GM12874 (cell line): ENCODE results near the gene UBE2G2.

Source experiments
- TF ChIP-seq, protein P1 (sequence below): IDR thresholded peaks from 2 replicates; pipeline ENCODE4 v1.5.1; 2011; ENCODE audit warnings: low read depth, mild to moderate bottlenecking, control low read depth, low read length, moderate library complexity; ENCODE audit not compliant: insufficient read depth

The UBE2G2 gene

DNA sequence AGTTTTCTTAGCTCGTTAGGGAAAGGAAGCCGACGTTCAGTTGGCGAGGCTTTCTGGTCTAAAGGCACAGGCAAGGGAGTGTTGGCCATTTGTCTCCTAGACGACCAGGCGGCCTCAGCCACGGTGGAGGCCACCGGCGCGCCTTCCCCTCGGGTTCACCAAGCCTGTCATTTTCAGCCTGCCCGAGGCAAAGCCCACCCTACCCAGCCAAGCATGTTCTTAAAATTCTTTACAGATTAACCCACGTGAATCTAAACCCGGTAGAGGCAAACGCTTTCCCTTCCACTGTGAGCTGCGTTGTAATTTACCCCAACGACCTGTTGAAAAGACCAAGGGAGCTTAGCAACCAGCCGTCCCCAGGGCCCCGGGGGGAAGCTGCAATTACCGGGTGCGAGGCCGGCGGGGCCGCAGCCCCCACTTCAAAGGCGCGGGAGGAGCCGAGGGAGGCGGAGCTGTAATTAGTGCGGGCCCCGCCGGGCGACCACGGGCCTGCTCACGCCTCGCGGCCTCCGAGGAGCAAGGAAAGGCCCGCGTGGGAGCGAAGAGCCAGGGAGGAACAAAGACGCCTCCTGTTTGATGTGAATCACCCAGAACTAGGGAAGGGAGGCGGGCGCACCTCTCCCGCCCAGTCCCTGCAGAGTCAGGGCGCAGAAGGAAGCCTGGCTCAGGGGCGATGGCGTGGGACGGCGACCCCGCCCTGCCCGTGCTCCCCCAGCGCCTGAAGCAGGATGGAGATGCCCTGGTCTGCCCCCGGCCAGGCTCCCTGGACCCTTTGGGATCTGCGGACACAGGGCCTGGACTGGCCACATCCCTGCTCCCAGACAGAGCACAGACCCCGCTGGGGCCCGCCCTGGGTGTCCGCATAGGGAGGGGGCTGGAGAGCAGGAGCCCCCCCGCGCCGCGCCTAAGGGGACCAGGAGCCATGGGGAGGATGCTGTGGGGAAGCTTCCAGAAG lies 78.2 kb downstream of the UBE2G2 start:
- TF ChIP-seq, protein P1, sequence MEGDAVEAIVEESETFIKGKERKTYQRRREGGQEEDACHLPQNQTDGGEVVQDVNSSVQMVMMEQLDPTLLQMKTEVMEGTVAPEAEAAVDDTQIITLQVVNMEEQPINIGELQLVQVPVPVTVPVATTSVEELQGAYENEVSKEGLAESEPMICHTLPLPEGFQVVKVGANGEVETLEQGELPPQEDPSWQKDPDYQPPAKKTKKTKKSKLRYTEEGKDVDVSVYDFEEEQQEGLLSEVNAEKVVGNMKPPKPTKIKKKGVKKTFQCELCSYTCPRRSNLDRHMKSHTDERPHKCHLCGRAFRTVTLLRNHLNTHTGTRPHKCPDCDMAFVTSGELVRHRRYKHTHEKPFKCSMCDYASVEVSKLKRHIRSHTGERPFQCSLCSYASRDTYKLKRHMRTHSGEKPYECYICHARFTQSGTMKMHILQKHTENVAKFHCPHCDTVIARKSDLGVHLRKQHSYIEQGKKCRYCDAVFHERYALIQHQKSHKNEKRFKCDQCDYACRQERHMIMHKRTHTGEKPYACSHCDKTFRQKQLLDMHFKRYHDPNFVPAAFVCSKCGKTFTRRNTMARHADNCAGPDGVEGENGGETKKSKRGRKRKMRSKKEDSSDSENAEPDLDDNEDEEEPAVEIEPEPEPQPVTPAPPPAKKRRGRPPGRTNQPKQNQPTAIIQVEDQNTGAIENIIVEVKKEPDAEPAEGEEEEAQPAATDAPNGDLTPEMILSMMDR, result no peak

DNA sequence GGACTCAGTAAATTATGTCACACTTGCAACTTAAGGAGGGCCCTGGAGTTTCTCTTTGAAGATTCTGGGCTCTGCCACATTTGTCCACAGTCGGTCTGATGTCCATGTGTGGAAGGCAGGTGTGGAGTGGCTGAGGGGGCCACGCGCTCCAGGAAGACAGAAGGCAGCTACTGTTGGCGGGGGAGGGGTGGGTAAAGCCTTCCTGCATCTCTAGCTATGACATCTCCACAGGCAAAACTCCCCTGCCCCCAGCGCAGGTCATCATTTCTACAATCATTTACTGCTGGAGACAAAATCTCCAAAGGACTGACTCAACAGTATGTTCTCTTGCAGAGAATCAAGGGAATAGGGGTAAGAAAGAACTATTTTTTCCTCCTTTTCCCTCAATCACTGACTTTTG lies 78.9 kb downstream of the UBE2G2 start:
- TF ChIP-seq, protein P1, result no peak

DNA sequence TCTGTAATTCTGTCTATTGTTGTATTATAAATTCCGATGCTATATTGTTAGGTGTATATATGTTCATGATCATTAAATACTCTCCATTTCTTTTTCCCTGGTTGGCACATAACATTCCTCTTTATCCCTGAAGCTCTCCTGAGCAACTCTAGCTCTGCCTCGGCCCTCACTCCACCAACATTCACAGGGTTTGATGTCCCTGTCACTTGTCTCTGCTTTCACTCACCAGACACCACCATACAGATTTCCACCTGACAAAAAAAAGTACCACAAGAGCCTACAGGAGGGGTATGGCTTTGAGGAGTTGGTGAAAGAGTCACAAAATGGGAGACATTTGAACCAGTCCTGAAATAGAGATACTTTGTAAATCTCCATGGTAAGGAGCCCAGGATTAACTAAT lies 81.5 kb downstream of the UBE2G2 start:
- TF ChIP-seq, protein P1, result no peak
